Esophagus squamous epithelium (tissue), 5 donors: ENCODE data around the gene ACP6. TPM values are rescaled to one million over a fixed set of nuclear protein-coding genes. Genes with fewer than 3 reads are reported as not detected.

Experiments
- DNase-seq: peaks from one replicate; lab custom pipeline; 2025; lab: John Stamatoyannopoulos, UW
- H3K27ac ChIP-seq, 4 donors: fragments of 200-600 bp; sonication (generic); one replicate each; pipeline ENCODE4 v1.5.1; 2016 to 2019; ENCODE audit warnings: mild to moderate bottlenecking in 1 of 4
- H3K27me3 ChIP-seq, 4 donors: fragments of 200-600 bp; sonication (generic); 1 replicate in 3 of 4; 2 replicates in 1 of 4; pipeline versions ENCODE4 v1.5.1 to v1.6.0; 2017 to 2021; ENCODE audit warnings: antibody characterized with exemption in 1 of 4
- H3K36me3 ChIP-seq, 3 donors: fragments of 200-600 bp; sonication (generic); one replicate each; pipeline ENCODE4 v1.5.1; 2016 to 2019
- H3K4me1 ChIP-seq, 3 donors: fragments of 200-600 bp; sonication (generic); one replicate each; pipeline ENCODE4 v1.5.1; 2017 to 2019
- H3K4me3 ChIP-seq, 4 donors: fragments of 200-600 bp; sonication (generic); 1 replicate in 3 of 4; 2 replicates in 1 of 4; pipeline ENCODE4 v1.5.1; 2016 to 2019; ENCODE audit warnings: mild to moderate bottlenecking in 2 of 4, moderate library complexity in 1 of 4
- H3K9me3 ChIP-seq, 3 donors: fragments of 200-600 bp; sonication (generic); one replicate each; pipeline ENCODE4 v1.5.1; 2016 to 2019
- CTCF ChIP-seq, 6 experiments: fragments of 450-650 bp in 4 of 6; fragments of 200-600 bp in 2 of 6; sonication (generic) in 2 of 6; IDR thresholded peaks; one replicate each; pipeline ENCODE4 v1.5.1; 2016 to 2019; ENCODE audit warnings: antibody characterized with exemption in 6 of 6, mild to moderate bottlenecking in 4 of 6, moderate library complexity in 4 of 6
- POLR2A ChIP-seq, 4 donors: fragments of 450-650 bp; IDR thresholded peaks; one replicate each; pipeline ENCODE4 v1.6.1; 2017; ENCODE audit warnings: antibody characterized with exemption in 4 of 4, mild to moderate bottlenecking in 4 of 4, moderate library complexity in 3 of 4
- WGBS, 2 donors: methylation state at CpG; one replicate each; pipeline ENCODE4 v1.1.5; 2018; 5-methylcytosine and 5-hydroxymethylcytosine counted together
- intact Hi-C: fragments of 100-400 bp; cut with DNase I; formaldehyde crosslinking; loops from one replicate; pipeline ENCODE4 v1.15.0; 2022
- total RNA-seq, 4 donors: library from RNA; depleted of rRNA; stranded (reverse); fragments of >200 nt; gene quantifications; one replicate each; pipeline ENCODE4 v1.1.0, GENCODE V29; 2016
- donor health status: DM: yes; HTN: yes; CAD: no.

The ACP6 gene
- total RNA-seq = 10 to 100 TPM in 2 of 4 donors, 1 to 10 TPM in 2; 3.5 to 12.4 (median 8.4) TPM

GRCh38 chr1:147670319-147671001 lies at the start of gene ACP6:
TSS of gene ACP6 (minus strand) at chr1:147670524. CDS start at chr1:147670048, 476 bp downstream.
- 0 to 8% methylated on average over 3 to 9 of the region's 36 CpGs for WGBS, 2 donors
- TF ChIP-seq CTCF (IDR thresholded peaks at IDR 0.05) (peak in 1 of 6 experiments; percentile 14), POLR2A (IDR thresholded peaks at IDR 0.05) (peak in 2 of 4 donors; percentile 15 to 66)
- Histone ChIP-seq H3K27ac (peak within 1 kb of the TSS; percentile 83 to 87 (median 84)), H3K27me3 (peaks cover 0 to 3% (median 0%) of the 10 kb centered on the region in 4 donors), H3K4me1 (peaks cover 0 to 20% (median 6%) of the 10 kb centered on the region in 3 donors), H3K36me3 (no peaks in the 10 kb centered on the region), H3K9me3 (no peaks in the 10 kb centered on the region), H3K4me3 (peak within 1 kb of the TSS; percentile 67 to 91 (median 86))
- no peak for DNase-seq
- intact Hi-C loops = no loop called here

DNA sequence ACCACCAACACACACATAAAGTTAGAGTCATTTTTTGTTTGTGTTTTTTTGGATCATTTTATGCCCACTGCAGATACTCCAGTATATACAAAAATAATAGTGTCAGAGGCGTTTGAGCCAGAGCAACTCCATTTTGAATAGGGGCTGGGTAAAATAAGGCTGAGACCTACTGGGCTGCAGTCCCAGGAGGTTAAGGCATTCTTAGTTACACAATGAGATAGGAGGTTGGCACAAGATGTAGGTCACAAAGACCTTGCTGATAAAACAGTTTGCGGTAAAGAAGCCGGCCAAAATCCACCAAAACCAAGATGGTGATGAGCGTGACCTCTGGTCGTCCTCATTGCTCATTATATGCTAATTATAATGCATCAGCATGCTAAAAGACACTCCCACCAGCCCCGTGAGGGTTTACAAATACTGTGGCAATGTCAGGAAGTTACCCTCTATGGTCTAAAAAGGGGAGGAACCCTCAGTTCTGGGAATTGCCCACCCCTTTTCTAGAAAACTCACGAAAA lies 49.4 kb upstream of the ACP6 start:
- no peak for DNase-seq
- intact Hi-C loops = loop anchor here (5.0 kb wide), 1 partner anchor 173 kb away; no protein-coding TSS in a partner anchor

GRCh38 chr1:147719029-147719698 lies 48.8 kb upstream of the ACP6 start:
- Histone ChIP-seq H3K36me3 (no peaks in the 10 kb centered on the region), H3K27me3 (peaks cover 0 to 25% (median 0%) of the 10 kb centered on the region in 4 donors), H3K4me3 (no peak overlapping the region), H3K4me1 (peaks cover 14 to 68% (median 14%) of the 10 kb centered on the region in 3 donors), H3K27ac (peak overlapping the region in 1 of 4 donors; percentile 91), H3K9me3 (no peaks in the 10 kb centered on the region)
- DNase-seq = no peak
- no peak for TF ChIP-seq POLR2A (IDR thresholded peaks at IDR 0.05)
- TF ChIP-seq CTCF (IDR thresholded peaks at IDR 0.05) = no peak
- intact Hi-C loops = no loop called here
- WGBS, 2 donors = 78 to 81% methylated on average over 6 to 7 of the region's 7 CpGs

More for the DNA sequence above, 49.4 kb upstream of the ACP6 start:
- H3K27ac ChIP-seq = no peak overlapping the region
- WGBS, 2 donors = 68 to 85% methylated on average over 7 of the region's 7 CpGs
- peaks cover 14 to 66% (median 14%) of the 10 kb centered on the region in 3 donors for H3K4me1 ChIP-seq
- H3K4me3 ChIP-seq = no peak overlapping the region
- no peaks in the 10 kb centered on the region for H3K36me3 ChIP-seq
- TF ChIP-seq POLR2A (IDR thresholded peaks at IDR 0.05) = no peak
- TF ChIP-seq CTCF (IDR thresholded peaks at IDR 0.05) = no peak
- H3K9me3 ChIP-seq = no peaks in the 10 kb centered on the region
- peaks cover 0 to 22% (median 0%) of the 10 kb centered on the region in 4 donors for H3K27me3 ChIP-seq

DNA sequence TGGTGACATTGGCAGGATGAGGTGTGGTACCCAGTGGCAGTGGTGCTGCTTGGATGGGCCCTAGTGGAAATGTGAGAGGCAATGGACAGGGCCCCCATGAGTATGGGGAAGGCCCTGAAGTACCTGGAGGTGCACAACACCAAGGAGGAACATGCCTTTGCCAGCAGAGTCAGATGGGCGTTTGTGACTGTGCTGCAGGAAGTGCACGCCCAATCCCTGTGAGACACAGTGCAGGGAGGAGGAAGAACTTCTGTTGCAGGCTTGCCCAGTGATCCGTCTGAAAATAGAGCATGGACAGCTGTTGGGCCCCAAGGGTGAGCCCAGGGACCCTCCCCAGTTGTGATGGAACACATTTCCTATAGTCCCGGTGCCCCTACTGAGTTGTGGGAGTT lies 47.4 kb upstream of the ACP6 start:
- no peak for TF ChIP-seq POLR2A (IDR thresholded peaks at IDR 0.05)
- no peak for TF ChIP-seq CTCF (IDR thresholded peaks at IDR 0.05)
- no peaks in the 10 kb centered on the region for H3K36me3 ChIP-seq
- H3K4me1 ChIP-seq = peaks cover 14 to 68% (median 14%) of the 10 kb centered on the region in 3 donors
- peak overlapping the region; percentile 79 to 91 (median 81) for H3K27ac ChIP-seq
- H3K4me3 ChIP-seq = no peak overlapping the region
- DNase-seq = no peak
- H3K27me3 ChIP-seq = peaks cover 0 to 14% (median 0%) of the 10 kb centered on the region in 4 donors
- WGBS, 2 donors = 27 to 29% methylated on average over 4 of the region's 4 CpGs
- intact Hi-C loops = no loop called here
- H3K9me3 ChIP-seq = no peaks in the 10 kb centered on the region
